Suprapubic skin (tissue), 4 donors: Measurements from ENCODE around the gene COL9A3. TPM values are rescaled to one million over a fixed set of nuclear protein-coding genes. Genes with fewer than 3 reads are reported as not detected.

Experiments used
- DNase-seq, 2 donors: peaks; one replicate each; pipeline ENCODE4 v3.0.0-alpha.2; 2019; ENCODE audit warnings: low spot score in 2 of 2
- H3K27ac ChIP-seq: fragments of 200-600 bp; sonication (generic); one replicate; pipeline ENCODE4 v1.5.1; 2019
- H3K27me3 ChIP-seq: fragments of 200-600 bp; sonication (generic); one replicate; pipeline ENCODE4 v1.5.1; 2019
- H3K36me3 ChIP-seq: fragments of 200-600 bp; sonication (generic); one replicate; pipeline ENCODE4 v1.5.1; 2019
- H3K4me1 ChIP-seq: fragments of 200-600 bp; sonication (generic); one replicate; pipeline ENCODE4 v1.5.1; 2019
- H3K4me3 ChIP-seq: fragments of 200-600 bp; sonication (generic); one replicate; pipeline ENCODE4 v1.5.1; 2019; ENCODE audit warnings: mild to moderate bottlenecking
- H3K9me3 ChIP-seq: fragments of 200-600 bp; sonication (generic); one replicate; pipeline ENCODE4 v1.5.1; 2019
- EP300 ChIP-seq: sonication (generic); formaldehyde crosslinking; IDR thresholded peaks from one replicate; pipeline ENCODE4 v1.6.1; 2017; ENCODE audit warnings: antibody characterized with exemption
- POLR2A ChIP-seq, 2 donors: fragments of 450-650 bp; IDR thresholded peaks; one replicate each; pipeline ENCODE4 v1.6.1; 2017; ENCODE audit warnings: antibody characterized with exemption in 2 of 2, mild to moderate bottlenecking in 2 of 2, moderate library complexity in 2 of 2
- POLR2AphosphoS5 ChIP-seq, 3 donors: sonication (generic); formaldehyde crosslinking; IDR thresholded peaks; one replicate each; pipeline ENCODE4 v1.6.1; 2017; ENCODE audit warnings: antibody characterized with exemption in 3 of 3
- WGBS: methylation state at CpG from one replicate; pipeline ENCODE4 v1.1.5; 2018; 5-methylcytosine and 5-hydroxymethylcytosine counted together
- total RNA-seq, 4 donors: library from RNA; depleted of rRNA; stranded (reverse); fragments of >200 nt; gene quantifications; one replicate each; pipeline ENCODE4 v1.1.0, GENCODE V29; 2016
- TF ChIP-seq, protein P1 (sequence below), 2 donors: fragments of 200-600 bp in 1 of 2; fragments of 450-650 bp in 1 of 2; sonication (generic) in 1 of 2; IDR thresholded peaks; one replicate each; pipeline ENCODE4 v1.5.1; 2016 to 2019; ENCODE audit warnings: antibody characterized with exemption in 2 of 2, mild to moderate bottlenecking in 1 of 2, moderate library complexity in 1 of 2

COL9A3 gene
- total RNA-seq, 4 donors from 2014 or later, result 6.1 to 11.3 (median 8.1) TPM

DNA sequence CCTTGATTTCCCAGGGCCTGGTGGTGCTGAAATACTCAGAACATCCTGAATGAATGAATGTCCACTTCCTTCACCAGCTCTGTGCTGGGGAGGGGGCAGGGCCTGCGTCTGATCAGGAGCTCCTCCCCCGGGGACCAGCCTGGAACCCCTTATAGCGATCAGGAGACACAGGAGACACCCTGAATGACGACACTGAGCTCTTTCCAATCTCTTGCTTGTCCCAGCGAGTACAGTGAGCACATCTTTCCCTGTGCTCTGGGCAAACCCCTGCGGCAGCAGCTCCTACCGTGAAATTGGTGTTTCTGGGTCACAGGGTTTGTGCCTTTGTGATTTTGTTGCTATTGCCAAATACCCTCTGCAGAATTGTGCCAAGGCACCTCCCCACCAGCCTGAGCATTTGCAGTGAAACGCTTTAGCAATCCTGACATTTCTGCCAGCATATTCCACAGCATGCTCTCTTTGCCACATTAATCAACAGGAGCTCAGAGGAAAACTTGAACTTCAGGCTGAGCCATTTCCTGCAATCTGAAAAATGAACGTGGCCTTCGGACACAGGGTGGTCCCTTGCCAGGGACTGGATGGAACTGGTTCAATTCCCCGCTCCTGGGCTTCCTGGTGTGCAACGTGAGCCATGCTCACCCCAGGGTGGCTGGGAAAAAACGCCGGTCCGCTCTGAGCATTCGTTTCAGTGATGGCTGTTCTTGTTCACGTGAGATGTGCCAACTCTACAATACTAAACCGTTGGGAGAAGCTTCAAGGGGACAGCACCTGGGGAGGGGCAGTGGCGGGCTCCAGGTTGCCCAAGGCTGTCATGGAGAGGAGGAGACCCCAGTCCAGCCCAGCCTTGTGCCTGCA, 43.6 kb upstream of the COL9A3 start:
- Histone ChIP-seq H3K4me3 (no peak overlapping the region), H3K36me3 (no peaks in the 10 kb centered on the region), H3K9me3 (no peaks in the 10 kb centered on the region), H3K27me3 (peaks cover 24% of the 10 kb centered on the region), H3K4me1 (peaks cover 29% of the 10 kb centered on the region), H3K27ac (no peak overlapping the region)
- no peak for DNase-seq
- WGBS, result 42% methylated on average over 16 of the region's 19 CpGs
- TF ChIP-seq, protein P1, sequence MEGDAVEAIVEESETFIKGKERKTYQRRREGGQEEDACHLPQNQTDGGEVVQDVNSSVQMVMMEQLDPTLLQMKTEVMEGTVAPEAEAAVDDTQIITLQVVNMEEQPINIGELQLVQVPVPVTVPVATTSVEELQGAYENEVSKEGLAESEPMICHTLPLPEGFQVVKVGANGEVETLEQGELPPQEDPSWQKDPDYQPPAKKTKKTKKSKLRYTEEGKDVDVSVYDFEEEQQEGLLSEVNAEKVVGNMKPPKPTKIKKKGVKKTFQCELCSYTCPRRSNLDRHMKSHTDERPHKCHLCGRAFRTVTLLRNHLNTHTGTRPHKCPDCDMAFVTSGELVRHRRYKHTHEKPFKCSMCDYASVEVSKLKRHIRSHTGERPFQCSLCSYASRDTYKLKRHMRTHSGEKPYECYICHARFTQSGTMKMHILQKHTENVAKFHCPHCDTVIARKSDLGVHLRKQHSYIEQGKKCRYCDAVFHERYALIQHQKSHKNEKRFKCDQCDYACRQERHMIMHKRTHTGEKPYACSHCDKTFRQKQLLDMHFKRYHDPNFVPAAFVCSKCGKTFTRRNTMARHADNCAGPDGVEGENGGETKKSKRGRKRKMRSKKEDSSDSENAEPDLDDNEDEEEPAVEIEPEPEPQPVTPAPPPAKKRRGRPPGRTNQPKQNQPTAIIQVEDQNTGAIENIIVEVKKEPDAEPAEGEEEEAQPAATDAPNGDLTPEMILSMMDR (IDR thresholded peaks at IDR 0.05), result no peak

DNA sequence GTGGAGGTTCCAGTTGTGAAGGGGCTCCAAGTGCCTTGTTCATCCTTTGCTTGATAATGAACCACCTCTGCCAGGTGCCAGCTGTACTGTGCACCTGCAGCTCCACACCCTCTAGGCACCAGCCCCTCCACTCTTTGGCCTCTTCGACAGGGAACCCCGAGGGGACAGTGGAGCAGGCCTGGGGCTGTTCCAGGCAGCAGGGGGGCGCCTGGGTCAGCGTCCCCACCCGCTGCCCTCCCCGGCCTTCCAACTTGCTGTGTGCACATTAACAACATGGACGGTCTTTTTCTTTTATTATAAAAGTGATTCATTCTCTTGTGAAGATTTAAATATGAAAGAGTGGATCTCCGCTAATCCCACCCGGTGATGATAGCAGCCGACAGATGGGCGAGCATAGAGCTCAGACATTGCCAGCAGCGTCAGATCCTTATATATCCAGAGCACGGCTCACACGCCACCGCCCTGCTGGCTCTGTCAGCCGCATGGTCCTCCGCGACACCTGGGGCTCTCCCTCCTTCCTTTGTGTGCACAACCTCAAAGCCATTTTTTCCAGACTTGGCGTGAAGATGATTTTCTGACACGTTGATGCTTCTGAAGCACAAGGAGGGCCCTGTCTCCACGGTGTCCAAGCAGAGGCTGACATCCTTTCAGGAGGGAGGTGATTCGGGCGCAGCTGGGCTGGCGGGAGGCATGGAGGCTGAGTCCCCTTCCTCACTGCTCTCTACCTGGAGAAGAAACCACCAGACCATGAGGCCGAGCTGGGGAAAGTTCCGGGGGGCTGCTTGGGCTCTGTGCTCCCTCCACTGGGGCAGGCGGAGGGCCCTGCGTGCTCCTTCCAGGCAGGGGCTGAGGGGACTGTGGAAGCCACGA, 42.8 kb upstream of the COL9A3 start:
- DNase-seq, result no peak
- WGBS, result 57% methylated on average over 26 of the region's 29 CpGs
- no peak for TF ChIP-seq POLR2A (IDR thresholded peaks at IDR 0.05)
- no peak for TF ChIP-seq EP300
- TF ChIP-seq, protein P1 (IDR thresholded peaks at IDR 0.05), result no peak
- H3K4me1 ChIP-seq, result peaks cover 23% of the 10 kb centered on the region
- no peak overlapping the region for H3K27ac ChIP-seq
- H3K27me3 ChIP-seq, result peaks cover 27% of the 10 kb centered on the region
- no peaks in the 10 kb centered on the region for H3K9me3 ChIP-seq
- no peak overlapping the region for H3K4me3 ChIP-seq
- H3K36me3 ChIP-seq, result no peaks in the 10 kb centered on the region

DNA sequence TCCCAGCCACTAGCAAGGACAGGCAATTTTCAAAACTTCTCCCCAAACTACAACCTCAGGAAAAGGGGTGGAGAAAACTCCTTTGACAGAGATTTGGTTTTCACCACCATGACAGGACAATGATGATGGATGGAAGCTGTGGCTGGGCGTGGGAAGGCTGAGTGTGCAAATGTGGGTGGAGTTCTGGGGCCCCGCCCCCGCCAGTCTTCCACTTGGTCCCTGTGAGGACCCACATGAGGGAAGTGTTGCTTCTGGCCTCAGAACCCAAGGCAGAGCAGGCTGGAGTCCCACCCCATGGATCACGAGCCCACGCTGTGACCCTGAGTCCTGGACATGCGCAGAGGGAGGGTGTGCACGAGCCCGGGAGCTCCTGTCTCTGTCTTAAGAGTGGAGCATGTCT, 42.1 kb upstream of the COL9A3 start:
- no peak for DNase-seq
- Histone ChIP-seq H3K4me1 (peaks cover 23% of the 10 kb centered on the region), H3K27me3 (peaks cover 34% of the 10 kb centered on the region), H3K27ac (no peak overlapping the region), H3K4me3 (no peak overlapping the region), H3K9me3 (no peaks in the 10 kb centered on the region), H3K36me3 (no peaks in the 10 kb centered on the region)
- 81% methylated on average over 4 of the region's 8 CpGs for WGBS
- TF ChIP-seq, protein P1 (IDR thresholded peaks at IDR 0.05), result no peak

DNA sequence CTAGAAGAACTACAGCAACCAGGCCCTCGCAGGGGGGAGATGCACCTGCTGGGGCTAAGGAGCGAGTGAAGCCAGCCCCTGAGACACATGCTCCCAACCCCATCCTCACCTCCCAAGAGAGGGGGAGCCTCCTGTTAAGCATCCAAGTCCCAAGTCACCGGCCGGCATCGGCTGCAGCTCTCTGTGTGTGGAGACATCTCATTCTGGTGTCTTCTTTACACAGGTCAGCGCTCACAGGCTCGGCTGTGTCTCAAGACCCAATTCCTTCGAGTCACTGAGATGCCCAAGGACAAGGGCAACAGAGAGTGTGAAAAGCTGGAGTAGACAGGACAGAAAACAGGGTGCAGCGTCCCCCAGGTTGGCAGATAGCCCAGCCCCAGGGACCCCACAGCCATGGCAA, 41.6 kb upstream of the COL9A3 start:
- 83% methylated on average over 8 of the region's 9 CpGs for WGBS

More for the DNA sequence above, 41.6 kb upstream of the COL9A3 start:
- Histone ChIP-seq H3K27me3 (peaks cover 38% of the 10 kb centered on the region), H3K4me1 (peaks cover 23% of the 10 kb centered on the region), H3K36me3 (no peaks in the 10 kb centered on the region), H3K4me3 (no peak overlapping the region), H3K27ac (no peak overlapping the region), H3K9me3 (no peaks in the 10 kb centered on the region)
- TF ChIP-seq EP300, result no peak
- TF ChIP-seq, protein P1 (IDR thresholded peaks at IDR 0.05), result no peak
- TF ChIP-seq POLR2AphosphoS5 (IDR thresholded peaks at IDR 0.05), result no peak
- TF ChIP-seq POLR2A (IDR thresholded peaks at IDR 0.05), result no peak
- no peak for DNase-seq
